Progenitor cell of endocrine pancreas (in vitro differentiated cells): ENCODE measurements around the gene ZNF644. TPM values are rescaled to one million over a fixed set of nuclear protein-coding genes. Genes with fewer than 3 reads are reported as not detected.

Source experiments
- DNase-seq: peaks from one replicate; pipeline ENCODE4 v3.0.0; 2021; ENCODE audit warnings: low spot score; ENCODE audit not compliant: unreplicated experiment
- H3K27ac Mint-ChIP-seq: 2 replicates; pipeline ENCODE4 v1.8.0; 2021; ENCODE audit warnings: mild to moderate bottlenecking, moderate library complexity, mixed read lengths
- H3K27me3 Mint-ChIP-seq: 2 replicates; pipeline ENCODE4 v1.8.0; 2021; ENCODE audit warnings: mixed read lengths
- H3K36me3 Mint-ChIP-seq: 2 replicates; pipeline ENCODE4 v1.8.0; 2022; ENCODE audit warnings: mixed read lengths; ENCODE audit not compliant: insufficient read depth
- H3K4me1 Mint-ChIP-seq: 2 replicates; pipeline ENCODE4 v1.8.0; 2021; ENCODE audit warnings: low read depth, mixed read lengths
- H3K4me3 Mint-ChIP-seq: 2 replicates; pipeline ENCODE4 v1.8.0; 2021; ENCODE audit warnings: low read depth, mild to moderate bottlenecking, moderate library complexity, mixed read lengths
- H3K9me3 Mint-ChIP-seq: 2 replicates; pipeline ENCODE4 v1.8.0; 2021; ENCODE audit warnings: low read depth, mixed read lengths
- CTCF ChIP-seq: fragments of 200-600 bp; sonication (generic); IDR thresholded peaks from one replicate; pipeline ENCODE4 v1.5.0; 2021; ENCODE audit warnings: antibody characterized with exemption, mild to moderate bottlenecking; ENCODE audit not compliant: unreplicated experiment
- total RNA-seq: library from RNA; stranded (reverse); gene quantifications from 2 replicates; pipeline ENCODE4 v1.2.1, GENCODE V29; 2021

ZNF644 gene
- total RNA-seq, 1 donor from 2014 or later: 101 TPM

- H3K4me1 Mint-ChIP-seq: peaks cover 6% of the 10 kb centered on the region
- peaks cover 37% of the 10 kb centered on the region for H3K9me3 Mint-ChIP-seq
- H3K27ac Mint-ChIP-seq: no peak overlapping the region
- TF ChIP-seq CTCF: no peak
- H3K4me3 Mint-ChIP-seq: no peak overlapping the region
- no peaks in the 10 kb centered on the region for H3K27me3 Mint-ChIP-seq
- no peak for DNase-seq
- H3K36me3 Mint-ChIP-seq: peaks cover 41% of the 10 kb centered on the region
Observed at GRCh38 chr1:91007827-91008226, 14.0 kb downstream of the ZNF644 start.

- Mint-ChIP-seq H3K9me3 (peaks cover 38% of the 10 kb centered on the region), H3K27ac (no peak overlapping the region), H3K27me3 (no peaks in the 10 kb centered on the region), H3K4me3 (no peak overlapping the region), H3K36me3 (peaks cover 45% of the 10 kb centered on the region), H3K4me1 (peaks cover 4% of the 10 kb centered on the region)
- no peak for DNase-seq
- no peak for TF ChIP-seq CTCF
Observed at GRCh38 chr1:91007092-91007491, 14.7 kb downstream of the ZNF644 start.

- Mint-ChIP-seq H3K9me3 (peaks cover 44% of the 10 kb centered on the region), H3K4me1 (peaks cover 2% of the 10 kb centered on the region), H3K36me3 (peaks cover 50% of the 10 kb centered on the region), H3K27me3 (no peaks in the 10 kb centered on the region), H3K4me3 (no peak overlapping the region), H3K27ac (no peak overlapping the region)
- no peak for TF ChIP-seq CTCF
- no peak for DNase-seq
Observed at GRCh38 chr1:91006113-91006908, 15.5 kb downstream of the ZNF644 start.

- no peak for DNase-seq
- peaks cover 50% of the 10 kb centered on the region for H3K9me3 Mint-ChIP-seq
- H3K27ac Mint-ChIP-seq: no peak overlapping the region
- H3K4me3 Mint-ChIP-seq: no peak overlapping the region
- peaks cover 2% of the 10 kb centered on the region for H3K4me1 Mint-ChIP-seq
- TF ChIP-seq CTCF: no peak
- no peaks in the 10 kb centered on the region for H3K27me3 Mint-ChIP-seq
- peaks cover 55% of the 10 kb centered on the region for H3K36me3 Mint-ChIP-seq
Observed at GRCh38 chr1:91005285-91005684, 16.6 kb downstream of the ZNF644 start.

- DNase-seq: no peak
- Mint-ChIP-seq H3K9me3 (peaks cover 58% of the 10 kb centered on the region), H3K36me3 (peaks cover 62% of the 10 kb centered on the region), H3K27ac (no peak overlapping the region), H3K27me3 (no peaks in the 10 kb centered on the region), H3K4me1 (no peaks in the 10 kb centered on the region), H3K4me3 (no peak overlapping the region)
- no peak for TF ChIP-seq CTCF
Observed at GRCh38 chr1:91004145-91004544, 17.7 kb downstream of the ZNF644 start.
